ENCODE data around the gene COL6A1. TPM values are rescaled to one million over a fixed set of nuclear protein-coding genes. Genes with fewer than 3 reads are reported as not detected.

Gene COL6A1
- total RNA-seq, 4 donors from 2014 or later: 96.1 to 213 (median 162) TPM

- no peaks in the 10 kb centered on the region for H3K27me3 ChIP-seq
- no peaks in the 10 kb centered on the region for H3K4me1 ChIP-seq
- no peaks in the 10 kb centered on the region for H3K36me3 ChIP-seq
- intact Hi-C loops (cut with DNase I): no loop called here
- H3K4me3 ChIP-seq (replicated peaks in 1 of 3): no peak overlapping the region
- TF ChIP-seq POLR2A (IDR thresholded peaks at IDR 0.05) (no peak), CTCF (IDR thresholded peaks at IDR 0.05) (no peak)
- H3K27ac ChIP-seq: no peak overlapping the region
- 47% methylated on average over 5 of the region's 5 CpGs for WGBS, 2 donors
- no peaks in the 10 kb centered on the region for H3K9me3 ChIP-seq
- DNase-seq: no peak
Measured at GRCh38 chr21:46029186-46029924, 47.8 kb downstream of the COL6A1 start.

DNA sequence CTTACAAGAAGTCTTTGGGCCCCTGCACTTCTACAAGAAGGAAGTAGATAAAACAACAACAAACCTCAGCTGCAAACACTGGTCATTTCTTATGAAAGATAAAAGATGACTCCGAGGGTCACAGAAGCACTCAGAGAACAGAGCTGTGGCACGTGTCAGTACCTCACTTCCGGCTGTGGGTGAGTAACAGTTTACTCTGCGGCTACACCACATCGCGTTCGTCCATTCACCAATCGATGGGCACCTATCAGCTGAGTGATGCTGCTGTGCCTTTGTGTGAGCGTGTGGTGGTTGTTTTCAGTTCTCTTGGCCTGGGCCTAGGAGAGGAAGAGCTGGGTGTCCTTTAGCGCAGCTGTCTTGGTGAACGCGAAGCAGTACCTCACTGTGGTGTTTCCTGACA lies 49.9 kb downstream of the COL6A1 start:
- no peak for DNase-seq
- H3K4me3 ChIP-seq (replicated peaks in 1 of 3): no peak overlapping the region
- WGBS, 2 donors: 87 to 91% methylated on average over 12 of the region's 12 CpGs
- no peak for TF ChIP-seq POLR2A (IDR thresholded peaks at IDR 0.05)
- H3K36me3 ChIP-seq: no peaks in the 10 kb centered on the region
- no peaks in the 10 kb centered on the region for H3K9me3 ChIP-seq
- H3K27me3 ChIP-seq: no peaks in the 10 kb centered on the region
- H3K27ac ChIP-seq: no peak overlapping the region
- H3K4me1 ChIP-seq: peaks cover 0 to under 1% of the 10 kb centered on the region in 2 donors
- intact Hi-C loops (cut with DNase I): no loop called here

DNA sequence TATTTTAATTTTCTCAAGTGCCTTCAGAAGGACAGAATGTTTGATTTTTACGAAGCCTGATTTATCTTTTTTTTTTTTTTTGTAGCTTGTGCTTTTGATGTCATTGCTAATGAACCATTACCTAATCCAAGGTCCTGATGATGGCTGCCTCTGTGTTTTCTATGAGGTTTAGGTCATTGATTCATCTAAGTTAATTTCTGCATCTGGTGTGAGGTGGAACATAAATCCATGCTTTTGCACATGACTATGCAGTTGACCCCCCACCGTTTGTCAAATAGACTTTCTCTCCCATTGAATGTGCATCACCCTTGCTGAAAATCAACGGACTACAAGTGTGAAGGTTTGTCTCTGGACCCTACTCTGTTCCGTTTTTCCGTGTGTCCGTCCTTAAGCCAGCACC lies 50.5 kb downstream of the COL6A1 start:
- Histone ChIP-seq H3K4me3 (replicated peaks in 1 of 3) (no peak overlapping the region), H3K4me1 (peaks cover 0 to 4% of the 10 kb centered on the region in 2 donors), H3K27ac (no peak overlapping the region), H3K36me3 (no peaks in the 10 kb centered on the region), H3K9me3 (no peaks in the 10 kb centered on the region), H3K27me3 (no peaks in the 10 kb centered on the region)
- no peak for DNase-seq
- no peak for TF ChIP-seq CTCF (IDR thresholded peaks at IDR 0.05)
- TF ChIP-seq POLR2A (IDR thresholded peaks at IDR 0.05): no peak
- WGBS, 2 donors: 91 to 93% methylated on average over 6 of the region's 6 CpGs
- intact Hi-C loops (cut with DNase I): no loop called here

- Histone ChIP-seq H3K4me3 (replicated peaks in 1 of 3) (no peak overlapping the region), H3K27ac (no peak overlapping the region), H3K4me1 (peaks cover 0 to 4% of the 10 kb centered on the region in 2 donors), H3K9me3 (no peaks in the 10 kb centered on the region), H3K27me3 (no peaks in the 10 kb centered on the region), H3K36me3 (no peaks in the 10 kb centered on the region)
- DNase-seq: no peak
- 86 to 87% methylated on average over 46 to 53 of the region's 64 CpGs for WGBS, 2 donors
- intact Hi-C loops (cut with DNase I): no loop called here
- TF ChIP-seq POLR2A (IDR thresholded peaks at IDR 0.05) (no peak), CTCF (IDR thresholded peaks at IDR 0.05) (no peak)
Measured at GRCh38 chr21:46033410-46034400, 52.1 kb downstream of the COL6A1 start.

DNA sequence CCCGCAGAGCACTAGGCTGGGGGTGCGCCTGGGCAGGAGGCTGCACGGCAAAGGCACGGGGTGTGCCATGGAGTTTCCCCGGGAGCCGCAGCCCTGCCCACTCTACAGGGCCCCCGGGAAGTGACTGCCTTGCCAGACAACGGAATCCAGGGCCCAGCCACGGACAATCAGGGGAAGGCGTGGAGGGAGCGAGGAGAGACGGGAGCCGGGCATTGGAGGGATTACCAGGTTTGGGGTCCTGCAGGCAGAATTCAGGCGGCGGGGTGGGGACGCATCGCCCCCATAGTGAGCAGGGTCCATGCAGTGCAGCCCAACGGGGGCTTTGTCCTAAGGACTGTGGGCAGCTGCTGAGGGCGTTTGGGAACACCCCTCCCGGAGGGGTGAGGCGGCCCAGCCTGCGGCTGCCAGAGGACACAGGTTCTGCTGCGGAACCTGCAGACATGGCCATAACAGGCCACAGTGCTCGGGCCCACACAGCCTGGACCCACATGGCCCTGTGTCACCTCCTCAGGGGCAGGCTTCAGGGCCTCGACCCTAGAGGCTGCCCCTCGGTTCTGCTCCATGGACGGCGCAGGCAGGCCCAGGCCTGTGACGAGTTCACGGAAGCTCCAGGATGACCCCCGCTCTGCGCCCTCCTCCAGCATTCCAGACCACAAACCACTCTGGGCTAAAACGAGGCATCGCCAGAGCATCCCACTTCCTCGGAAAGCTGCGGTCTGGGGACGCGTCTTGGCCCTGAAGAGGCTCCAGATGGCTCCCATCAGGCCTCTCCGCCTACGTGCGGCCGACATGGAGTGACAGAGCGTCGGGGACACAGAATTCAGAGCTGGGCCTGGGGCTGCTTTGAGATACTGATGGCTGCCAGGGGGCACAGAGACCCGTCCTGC lies 54.5 kb downstream of the COL6A1 start:
- no peaks in the 10 kb centered on the region for H3K36me3 ChIP-seq
- TF ChIP-seq CTCF (IDR thresholded peaks at IDR 0.05): no peak
- no peaks in the 10 kb centered on the region for H3K9me3 ChIP-seq
- 80 to 92% methylated on average over 29 to 41 of the region's 45 CpGs for WGBS, 2 donors
- intact Hi-C loops (cut with DNase I): no loop called here
- H3K27ac ChIP-seq: peak overlapping the region in 1 of 3 donors; percentile 17
- H3K27me3 ChIP-seq: no peaks in the 10 kb centered on the region
- peaks cover 0 to 4% of the 10 kb centered on the region in 2 donors for H3K4me1 ChIP-seq
- no peak for DNase-seq
- H3K4me3 ChIP-seq (replicated peaks in 1 of 3): no peak overlapping the region
